ENCODE data around the gene SLC25A19.
A peak's percentile ranks its signal among the peaks of the same experiment; 100 is the strongest.

The SLC25A19 gene

DNA sequence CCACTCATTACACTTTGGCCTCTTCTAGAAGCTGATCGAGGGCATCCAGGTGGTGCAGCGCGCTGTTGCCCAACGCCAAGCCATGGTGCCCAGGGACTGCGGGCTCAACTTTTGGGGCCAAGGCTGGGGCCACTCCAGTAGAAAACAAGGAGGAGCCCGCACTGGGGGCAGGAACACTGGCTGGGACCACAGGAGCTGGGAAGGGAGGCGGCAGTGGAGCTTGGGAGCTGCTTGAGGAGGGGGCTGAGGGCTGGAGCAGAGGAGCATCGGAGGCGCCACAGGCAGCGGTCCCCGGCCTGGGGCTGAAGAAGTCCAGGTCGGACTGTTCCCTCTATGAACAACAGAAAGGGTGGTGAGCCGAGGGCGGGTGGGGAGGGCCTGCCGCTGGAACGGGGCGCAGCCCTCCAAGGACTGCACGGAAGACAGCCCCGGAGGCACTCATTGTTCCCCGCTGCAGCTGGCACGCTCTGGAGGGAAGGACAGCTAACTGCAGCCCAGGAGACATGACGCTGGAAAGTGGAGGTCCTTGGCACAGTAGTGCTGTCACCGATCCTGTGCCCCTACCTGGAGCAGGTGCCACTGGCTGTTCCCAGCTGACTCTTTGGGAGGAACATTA, 49.3 kb downstream of the SLC25A19 start:
- Histone ChIP-seq H3K27me3 (ENCODE audit: control insufficient read depth, insufficient read depth, low read length) (no peaks in the 10 kb centered on the region), H3K4me3 (ENCODE audit: low read depth, low read length) (no peak overlapping the region), H3K27ac (no peak overlapping the region), H3K4me1 (no peaks in the 10 kb centered on the region), H3K79me2 (no peaks in the 10 kb centered on the region), H3K36me3 (ENCODE audit: control insufficient read depth, insufficient read depth, low read length) (no peaks in the 10 kb centered on the region), H2AFZ (no peak overlapping the region), H3K9me3 (ENCODE audit: control insufficient read depth, low read length) (no peaks in the 10 kb centered on the region), H3K9ac (no peak overlapping the region), H3K4me2 (ENCODE audit: low read length) (no peak overlapping the region)
- TF ChIP-seq, protein P1, sequence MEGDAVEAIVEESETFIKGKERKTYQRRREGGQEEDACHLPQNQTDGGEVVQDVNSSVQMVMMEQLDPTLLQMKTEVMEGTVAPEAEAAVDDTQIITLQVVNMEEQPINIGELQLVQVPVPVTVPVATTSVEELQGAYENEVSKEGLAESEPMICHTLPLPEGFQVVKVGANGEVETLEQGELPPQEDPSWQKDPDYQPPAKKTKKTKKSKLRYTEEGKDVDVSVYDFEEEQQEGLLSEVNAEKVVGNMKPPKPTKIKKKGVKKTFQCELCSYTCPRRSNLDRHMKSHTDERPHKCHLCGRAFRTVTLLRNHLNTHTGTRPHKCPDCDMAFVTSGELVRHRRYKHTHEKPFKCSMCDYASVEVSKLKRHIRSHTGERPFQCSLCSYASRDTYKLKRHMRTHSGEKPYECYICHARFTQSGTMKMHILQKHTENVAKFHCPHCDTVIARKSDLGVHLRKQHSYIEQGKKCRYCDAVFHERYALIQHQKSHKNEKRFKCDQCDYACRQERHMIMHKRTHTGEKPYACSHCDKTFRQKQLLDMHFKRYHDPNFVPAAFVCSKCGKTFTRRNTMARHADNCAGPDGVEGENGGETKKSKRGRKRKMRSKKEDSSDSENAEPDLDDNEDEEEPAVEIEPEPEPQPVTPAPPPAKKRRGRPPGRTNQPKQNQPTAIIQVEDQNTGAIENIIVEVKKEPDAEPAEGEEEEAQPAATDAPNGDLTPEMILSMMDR (IDR thresholded peaks at IDR 0.05): no peak

- no peak overlapping the region for H2AFZ ChIP-seq
- TF ChIP-seq, protein P1 (IDR thresholded peaks at IDR 0.05): no peak
- no peak overlapping the region for H3K4me3 ChIP-seq (ENCODE audit: low read depth, low read length)
- H3K36me3 ChIP-seq (ENCODE audit: control insufficient read depth, insufficient read depth, low read length): no peaks in the 10 kb centered on the region
- no peak overlapping the region for H3K9ac ChIP-seq
- no peak overlapping the region for H3K27ac ChIP-seq
- H3K4me1 ChIP-seq: no peaks in the 10 kb centered on the region
- H3K4me2 ChIP-seq (ENCODE audit: low read length): no peak overlapping the region
- H3K79me2 ChIP-seq: no peaks in the 10 kb centered on the region
- no peaks in the 10 kb centered on the region for H3K9me3 ChIP-seq (ENCODE audit: control insufficient read depth, low read length)
- H3K27me3 ChIP-seq (ENCODE audit: control insufficient read depth, insufficient read depth, low read length): no peaks in the 10 kb centered on the region
Observed at GRCh38 chr17:75239214-75239613, 50.0 kb downstream of the SLC25A19 start.

- TF ChIP-seq, protein P1 (IDR thresholded peaks at IDR 0.05): peak; percentile 82
- Histone ChIP-seq H3K79me2 (no peaks in the 10 kb centered on the region), H3K4me3 (ENCODE audit: low read depth, low read length) (no peak overlapping the region), H3K36me3 (ENCODE audit: control insufficient read depth, insufficient read depth, low read length) (no peaks in the 10 kb centered on the region), H2AFZ (no peak overlapping the region), H3K27ac (peak overlapping the region; percentile 19), H3K9me3 (ENCODE audit: control insufficient read depth, low read length) (no peaks in the 10 kb centered on the region), H3K4me2 (ENCODE audit: low read length) (no peak overlapping the region), H3K4me1 (no peaks in the 10 kb centered on the region), H3K27me3 (ENCODE audit: control insufficient read depth, insufficient read depth, low read length) (no peaks in the 10 kb centered on the region), H3K9ac (no peak overlapping the region)
Observed at GRCh38 chr17:75238684-75239191, 50.5 kb downstream of the SLC25A19 start.

DNA sequence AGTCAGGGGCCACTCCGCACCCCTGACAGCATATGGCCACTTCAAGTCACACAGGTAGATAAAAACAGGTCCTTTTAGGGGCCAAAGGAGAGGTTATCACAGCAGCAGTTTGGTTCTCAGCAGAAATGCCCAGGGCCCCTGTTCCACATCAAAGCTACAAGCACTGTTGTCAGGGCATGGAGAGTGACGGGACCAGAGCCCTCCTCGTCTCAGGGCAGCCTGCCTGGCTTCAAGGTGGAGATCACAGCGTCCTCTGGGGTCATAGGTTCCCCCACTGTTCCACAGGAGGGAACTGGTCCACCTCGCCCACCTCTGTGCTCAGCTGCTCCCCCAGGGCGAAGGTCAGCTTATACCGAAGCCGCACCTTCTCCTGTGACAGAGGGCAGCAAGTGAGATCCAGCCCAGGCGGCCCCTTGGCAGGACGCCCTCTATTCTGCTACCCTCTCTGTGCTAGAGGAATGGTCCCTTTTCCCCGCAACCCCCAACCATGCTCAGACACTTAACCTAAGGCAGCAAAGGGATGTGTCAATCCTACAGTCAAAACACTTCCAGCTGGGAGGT, 51.1 kb downstream of the SLC25A19 start:
- Histone ChIP-seq H3K79me2 (no peaks in the 10 kb centered on the region), H3K4me3 (ENCODE audit: low read depth, low read length) (no peak overlapping the region), H3K4me1 (no peaks in the 10 kb centered on the region), H3K27me3 (ENCODE audit: control insufficient read depth, insufficient read depth, low read length) (no peaks in the 10 kb centered on the region), H2AFZ (no peak overlapping the region), H3K4me2 (ENCODE audit: low read length) (no peak overlapping the region), H3K9me3 (ENCODE audit: control insufficient read depth, low read length) (no peaks in the 10 kb centered on the region), H3K36me3 (ENCODE audit: control insufficient read depth, insufficient read depth, low read length) (no peaks in the 10 kb centered on the region), H3K27ac (peak overlapping the region; percentile 19), H3K9ac (no peak overlapping the region)
- TF ChIP-seq, protein P1 (IDR thresholded peaks at IDR 0.05): no peak

All from parathyroid adenoma (tissue), 2 donors.